Neural cell (in vitro differentiated cells): ENCODE data around the gene NDST1.

Experiments used
- CTCF ChIP-seq: fragments of 450-650 bp; IDR thresholded peaks from 2 replicates; pipeline ENCODE4 v1.5.1; 2014; ENCODE audit warnings: antibody characterized with exemption, mild to moderate bottlenecking, moderate library complexity; ENCODE audit not compliant: poor library complexity, severe bottlenecking
- EP300 ChIP-seq: fragments of 450-650 bp; conservative IDR thresholded peaks from 2 replicates; pipeline ENCODE4 v1.6.1; 2014; ENCODE audit warnings: antibody characterized with exemption, mild to moderate bottlenecking, moderate library complexity; ENCODE audit not compliant: poor library complexity, severe bottlenecking
- EZH2 ChIP-seq: fragments of 200-600, 300-800 bp; shearing (Covaris generic), sonication (generic); IDR thresholded peaks from 2 replicates; pipeline ENCODE4 v1.6.1; 2014; ENCODE audit warnings: antibody characterized with exemption, low read length, borderline replicate concordance, mild to moderate bottlenecking; ENCODE audit not compliant: insufficient read depth, poor library complexity, severe bottlenecking
- MXI1 ChIP-seq: fragments of 450-650 bp; conservative IDR thresholded peaks from 2 replicates; pipeline ENCODE4 v1.6.1; 2014; ENCODE audit warnings: antibody characterized with exemption, mild to moderate bottlenecking; ENCODE audit not compliant: poor library complexity, severe bottlenecking
- POLR2AphosphoS5 ChIP-seq: IDR thresholded peaks from 2 replicates; pipeline ENCODE4 v1.6.1; 2012
- REST ChIP-seq: IDR thresholded peaks from 2 replicates; pipeline ENCODE4 v1.6.1; 2012; ENCODE audit warnings: borderline replicate concordance
- TAF1 ChIP-seq: IDR thresholded peaks from 2 replicates; pipeline ENCODE4 v1.6.1; 2012; ENCODE audit warnings: low read depth

- no peak for TF ChIP-seq CTCF
- TF ChIP-seq REST: no peak
- TF ChIP-seq MXI1: no peak
- TF ChIP-seq EP300: no peak
- no peak for TF ChIP-seq EZH2
- no peak for TF ChIP-seq POLR2AphosphoS5
- no peak for TF ChIP-seq TAF1
Measured at GRCh38 chr5:150598821-150599273, 90.9 kb downstream of the NDST1 start.
